Subcutaneous adipose tissue (tissue), 4 donors: ENCODE results near the gene MROH8. TPM values are rescaled to one million over a fixed set of nuclear protein-coding genes. Genes with fewer than 3 reads are reported as not detected.

Experiments used
- total RNA-seq, 4 donors: library from RNA; depleted of rRNA; stranded (reverse); fragments of >200 nt; gene quantifications; one replicate each; pipeline ENCODE4 v1.1.0, GENCODE V29; 2016
- TF ChIP-seq, protein P1 (sequence below): fragments of 450-650 bp; IDR thresholded peaks from one replicate; pipeline ENCODE4 v1.5.1; 2016; ENCODE audit warnings: low read depth, mild to moderate bottlenecking, control low read depth, antibody characterized with exemption, moderate library complexity

Gene MROH8
- total RNA-seq, 4 donors from 2014 or later: 3.6 to 7.2 (median 4.1) TPM

DNA sequence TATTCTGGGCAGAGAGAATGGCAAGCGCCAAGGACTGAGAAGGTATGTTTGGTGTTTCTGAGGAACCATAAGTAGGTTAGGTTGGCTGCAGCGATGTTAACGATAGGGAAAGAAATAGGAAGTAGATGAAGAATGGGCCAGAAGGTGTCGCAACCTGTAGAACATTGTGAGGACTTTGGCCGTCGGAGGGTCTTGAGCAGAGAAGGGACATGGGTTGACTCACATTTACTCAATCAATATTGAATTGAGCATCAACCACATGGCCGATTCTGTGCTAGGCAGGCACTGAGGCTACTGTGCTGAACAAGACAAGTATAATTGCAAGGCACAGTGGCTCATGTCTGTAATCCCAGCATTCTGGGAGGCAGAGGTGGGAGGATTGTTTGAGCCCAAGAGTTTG lies 27.1 kb downstream of the MROH8 start:
- TF ChIP-seq, protein P1, sequence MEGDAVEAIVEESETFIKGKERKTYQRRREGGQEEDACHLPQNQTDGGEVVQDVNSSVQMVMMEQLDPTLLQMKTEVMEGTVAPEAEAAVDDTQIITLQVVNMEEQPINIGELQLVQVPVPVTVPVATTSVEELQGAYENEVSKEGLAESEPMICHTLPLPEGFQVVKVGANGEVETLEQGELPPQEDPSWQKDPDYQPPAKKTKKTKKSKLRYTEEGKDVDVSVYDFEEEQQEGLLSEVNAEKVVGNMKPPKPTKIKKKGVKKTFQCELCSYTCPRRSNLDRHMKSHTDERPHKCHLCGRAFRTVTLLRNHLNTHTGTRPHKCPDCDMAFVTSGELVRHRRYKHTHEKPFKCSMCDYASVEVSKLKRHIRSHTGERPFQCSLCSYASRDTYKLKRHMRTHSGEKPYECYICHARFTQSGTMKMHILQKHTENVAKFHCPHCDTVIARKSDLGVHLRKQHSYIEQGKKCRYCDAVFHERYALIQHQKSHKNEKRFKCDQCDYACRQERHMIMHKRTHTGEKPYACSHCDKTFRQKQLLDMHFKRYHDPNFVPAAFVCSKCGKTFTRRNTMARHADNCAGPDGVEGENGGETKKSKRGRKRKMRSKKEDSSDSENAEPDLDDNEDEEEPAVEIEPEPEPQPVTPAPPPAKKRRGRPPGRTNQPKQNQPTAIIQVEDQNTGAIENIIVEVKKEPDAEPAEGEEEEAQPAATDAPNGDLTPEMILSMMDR: no peak

DNA sequence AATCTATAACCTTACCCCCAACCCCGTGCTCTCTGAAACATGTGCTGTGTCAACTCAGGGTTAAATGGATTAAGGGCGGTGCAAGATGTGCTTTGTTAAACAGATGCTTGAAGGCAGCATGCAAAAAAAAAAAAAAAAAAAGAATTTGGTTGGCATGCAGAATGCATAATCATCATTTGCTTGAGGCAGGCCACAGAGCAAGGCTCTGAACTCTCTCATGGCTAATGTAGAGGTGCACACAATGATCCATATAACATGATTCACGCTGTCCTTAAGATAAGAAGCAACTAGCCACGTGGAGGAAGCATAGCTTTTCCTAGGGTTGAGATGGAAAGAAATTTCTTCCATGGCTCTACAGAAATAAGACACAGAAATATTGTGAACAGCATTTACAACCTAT lies 27.8 kb downstream of the MROH8 start:
- TF ChIP-seq, protein P1: no peak

DNA sequence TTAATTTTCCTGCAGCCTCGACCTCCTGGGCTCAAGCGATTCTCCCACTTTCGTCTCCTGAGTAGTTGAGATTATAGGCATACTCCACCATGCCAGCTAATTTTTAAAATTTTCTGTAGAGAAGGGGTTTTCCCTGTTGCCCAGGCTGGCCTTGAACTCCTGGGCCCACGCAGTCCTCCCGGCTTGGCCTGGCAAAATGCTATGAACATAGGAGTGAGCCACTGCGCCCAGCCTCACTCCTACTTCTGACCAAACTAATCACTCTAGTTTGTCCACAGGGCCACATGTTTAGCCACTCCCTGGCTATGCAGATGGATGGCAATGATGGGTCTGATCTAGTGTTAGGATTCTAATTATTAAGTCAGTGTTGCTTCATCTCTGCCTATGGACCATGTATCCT lies 32.1 kb downstream of the MROH8 start:
- TF ChIP-seq, protein P1: no peak

DNA sequence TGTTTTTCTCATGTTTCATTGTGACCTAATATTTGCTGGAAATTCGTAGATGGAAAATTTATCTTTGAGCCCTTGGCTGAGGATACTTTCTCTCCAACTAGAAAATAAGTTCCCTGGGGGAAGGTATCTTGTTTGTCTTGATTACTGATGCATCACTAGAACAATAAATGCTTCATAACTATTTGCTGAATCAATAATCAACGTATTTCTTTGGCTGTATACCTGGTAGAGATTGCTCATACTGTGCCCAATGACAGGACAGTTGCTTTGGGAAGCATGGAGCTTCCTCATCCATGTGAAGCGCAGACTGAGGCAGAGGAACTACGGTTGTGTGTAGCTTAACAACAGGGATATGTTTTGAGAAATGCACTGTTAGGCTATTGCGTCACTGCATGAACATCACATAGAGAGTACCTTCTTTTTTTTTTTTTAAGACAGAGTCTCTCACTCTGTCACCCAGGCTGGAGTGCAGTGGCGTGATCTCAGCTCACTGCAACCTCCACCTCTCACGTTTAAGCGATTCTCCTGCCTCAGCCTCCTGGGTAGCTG lies 34.4 kb downstream of the MROH8 start:
- TF ChIP-seq, protein P1: no peak

DNA sequence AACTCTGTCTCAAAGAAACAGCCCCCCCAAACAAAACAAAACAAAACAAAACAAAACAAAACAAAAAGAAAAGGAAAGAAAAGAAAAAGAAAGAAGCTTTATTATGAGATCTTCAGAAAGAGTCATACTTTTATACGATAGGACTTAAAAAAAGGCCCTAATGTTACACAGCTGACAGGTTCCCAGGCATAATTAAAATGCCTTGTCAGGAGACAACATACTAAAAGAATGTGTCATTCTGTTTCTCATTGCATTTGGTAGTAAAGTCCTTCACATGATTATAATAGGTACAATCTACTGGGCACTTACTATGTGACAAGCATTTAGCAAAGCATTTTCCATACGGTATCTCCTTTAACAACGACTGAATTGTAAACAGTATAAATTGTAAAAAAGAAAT lies 36.6 kb downstream of the MROH8 start:
- TF ChIP-seq, protein P1: no peak

DNA sequence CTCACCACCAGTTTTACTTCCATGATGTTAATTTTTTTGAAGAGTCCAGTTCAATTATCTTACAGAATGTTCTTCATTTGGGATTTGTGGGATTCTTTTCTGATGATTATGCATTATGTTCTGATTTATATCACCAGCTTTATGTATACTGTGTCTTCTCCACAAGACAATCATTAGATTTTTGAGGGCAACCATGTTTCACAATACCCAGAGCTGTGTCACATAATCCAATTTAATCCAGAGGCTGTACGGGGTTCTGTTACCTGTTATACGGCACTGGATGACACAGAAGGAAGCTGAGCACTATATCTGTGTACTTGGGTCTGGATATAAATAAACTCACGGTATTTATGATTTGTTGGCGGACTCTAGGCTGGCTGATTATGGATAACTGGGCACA lies 41.8 kb downstream of the MROH8 start:
- TF ChIP-seq, protein P1: no peak

DNA sequence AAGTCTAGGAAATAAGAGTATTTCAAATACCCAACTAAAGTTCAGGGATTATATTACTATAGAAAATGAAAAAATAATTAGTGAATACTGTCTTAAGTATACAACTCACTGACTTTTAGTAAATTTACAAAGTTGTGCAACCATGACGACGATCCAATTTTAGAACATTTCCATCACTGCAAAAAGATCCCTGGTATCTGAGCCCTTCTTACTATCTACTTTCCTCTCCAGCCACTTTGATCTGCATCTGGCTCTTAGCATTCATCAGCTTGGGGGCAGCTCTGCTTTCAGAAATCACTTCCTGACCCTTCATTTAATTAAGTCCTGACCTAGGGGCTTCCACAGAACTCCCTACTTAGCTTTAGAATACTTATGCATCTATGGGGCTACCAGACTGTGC lies 45.4 kb downstream of the MROH8 start:
- TF ChIP-seq, protein P1: no peak
